Cardiac muscle cell (in vitro differentiated cells and primary cell): ENCODE results near the gene MACROD2. TPM values are rescaled to one million over a fixed set of nuclear protein-coding genes. Genes with fewer than 3 reads are reported as not detected.

Source experiments
- DNase-seq, 2 donors: peaks; one replicate each; pipeline versions ENCODE4 v3.0.0 to v3.0.0-alpha.2; 2010 to 2017; ENCODE audit warnings: low read depth in 1 of 2, low spot score in 1 of 2
- H3K27ac ChIP-seq: fragments of 200-600 bp; sonication (generic); 2 replicates; pipeline ENCODE4 v1.5.1; 2016
- H3K27me3 ChIP-seq: fragments of 200-600 bp; sonication (generic); 2 replicates; pipeline ENCODE4 v1.6.0; 2016; ENCODE audit warnings: control low read depth
- H3K36me3 ChIP-seq: fragments of 200-600 bp; sonication (generic); 2 replicates; pipeline ENCODE4 v1.5.1; 2016; ENCODE audit warnings: control low read depth
- H3K4me1 ChIP-seq: fragments of 200-600 bp; sonication (generic); 2 replicates; pipeline ENCODE4 v1.8.1; 2017; ENCODE audit warnings: low read depth, mild to moderate bottlenecking, mixed run types
- H3K4me3 ChIP-seq: fragments of 200-600 bp; sonication (generic); 2 replicates; pipeline ENCODE4 v1.5.1; 2016; ENCODE audit warnings: mild to moderate bottlenecking
- H3K9me3 ChIP-seq: fragments of 200-600 bp; sonication (generic); 2 replicates; pipeline ENCODE4 v1.5.1; 2017; ENCODE audit warnings: low read depth, mild to moderate bottlenecking, control low read depth
- polyA plus RNA-seq: library from polyadenylated mRNA; unstranded; fragments of >200 nt; fragmentation: Nextera tagmentation; extraction: Ambion mirVana; gene quantifications from 2 replicates; pipeline ENCODE4 v1.2.1, GENCODE V29; 2016
- total RNA-seq: library from RNA; depleted of rRNA; stranded (reverse); fragments of >200 nt; gene quantifications from 2 replicates; pipeline ENCODE4 v1.2.3, GENCODE V29; 2016
- TF ChIP-seq, protein P1 (sequence below): IDR thresholded peaks from 2 replicates; pipeline ENCODE4 v1.5.1; 2012; ENCODE audit warnings: low read depth, mild to moderate bottlenecking, low read length

The MACROD2 gene
- total and polyA plus RNA-seq, 2 experiments from 2014 or later: 9.3 to 14.4 TPM

- DNase-seq: no peak
- Histone ChIP-seq H3K36me3 (no peaks in the 10 kb centered on the region), H3K4me3 (no peak overlapping the region), H3K4me1 (no peaks in the 10 kb centered on the region), H3K27ac (no peak overlapping the region), H3K27me3 (no peaks in the 10 kb centered on the region), H3K9me3 (no peaks in the 10 kb centered on the region)
- TF ChIP-seq, protein P1, sequence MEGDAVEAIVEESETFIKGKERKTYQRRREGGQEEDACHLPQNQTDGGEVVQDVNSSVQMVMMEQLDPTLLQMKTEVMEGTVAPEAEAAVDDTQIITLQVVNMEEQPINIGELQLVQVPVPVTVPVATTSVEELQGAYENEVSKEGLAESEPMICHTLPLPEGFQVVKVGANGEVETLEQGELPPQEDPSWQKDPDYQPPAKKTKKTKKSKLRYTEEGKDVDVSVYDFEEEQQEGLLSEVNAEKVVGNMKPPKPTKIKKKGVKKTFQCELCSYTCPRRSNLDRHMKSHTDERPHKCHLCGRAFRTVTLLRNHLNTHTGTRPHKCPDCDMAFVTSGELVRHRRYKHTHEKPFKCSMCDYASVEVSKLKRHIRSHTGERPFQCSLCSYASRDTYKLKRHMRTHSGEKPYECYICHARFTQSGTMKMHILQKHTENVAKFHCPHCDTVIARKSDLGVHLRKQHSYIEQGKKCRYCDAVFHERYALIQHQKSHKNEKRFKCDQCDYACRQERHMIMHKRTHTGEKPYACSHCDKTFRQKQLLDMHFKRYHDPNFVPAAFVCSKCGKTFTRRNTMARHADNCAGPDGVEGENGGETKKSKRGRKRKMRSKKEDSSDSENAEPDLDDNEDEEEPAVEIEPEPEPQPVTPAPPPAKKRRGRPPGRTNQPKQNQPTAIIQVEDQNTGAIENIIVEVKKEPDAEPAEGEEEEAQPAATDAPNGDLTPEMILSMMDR: no peak
Observed at GRCh38 chr20:15069355-15069754, 1074.0 kb downstream of the MACROD2 start.

DNA sequence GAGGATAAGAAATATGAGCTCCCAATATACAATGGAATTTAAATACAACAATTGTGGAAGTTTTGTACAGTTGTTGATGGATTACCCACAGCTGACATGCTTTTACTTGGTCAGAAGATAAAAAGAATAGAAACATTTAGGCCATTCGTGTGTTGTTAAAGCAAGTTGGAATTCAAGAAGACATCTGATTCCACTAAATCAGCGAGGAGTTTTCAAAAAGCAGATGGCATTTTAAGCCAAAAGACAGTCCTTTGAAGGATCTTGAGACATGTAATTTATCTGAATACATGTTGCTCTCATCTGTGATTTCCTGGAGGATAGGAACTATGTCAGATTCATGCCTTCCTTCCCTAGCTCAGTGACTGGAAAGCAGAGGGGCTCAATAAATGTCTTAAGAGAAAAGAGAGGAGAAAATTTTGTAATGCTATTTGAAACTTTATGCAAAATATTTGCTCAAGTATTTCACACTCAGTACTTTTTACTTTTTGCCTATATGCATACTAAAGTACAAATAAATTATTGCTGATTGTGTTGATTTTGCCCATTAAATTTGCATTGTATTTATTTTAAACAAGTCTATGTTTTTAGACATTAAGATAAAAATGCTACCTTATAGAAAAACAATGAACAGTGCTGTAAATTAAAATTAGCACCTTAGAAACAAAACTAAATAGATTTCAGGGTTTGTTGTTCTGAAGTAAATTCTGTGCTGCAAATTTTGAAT lies 1075.9 kb downstream of the MACROD2 start:
- Histone ChIP-seq H3K27ac (no peak overlapping the region), H3K4me1 (no peaks in the 10 kb centered on the region), H3K27me3 (no peaks in the 10 kb centered on the region), H3K4me3 (no peak overlapping the region), H3K9me3 (no peaks in the 10 kb centered on the region), H3K36me3 (no peaks in the 10 kb centered on the region)
- DNase-seq: no peak
- TF ChIP-seq, protein P1: no peak

- Histone ChIP-seq H3K4me3 (no peak overlapping the region), H3K36me3 (no peaks in the 10 kb centered on the region), H3K4me1 (no peaks in the 10 kb centered on the region), H3K27me3 (no peaks in the 10 kb centered on the region), H3K27ac (no peak overlapping the region), H3K9me3 (no peaks in the 10 kb centered on the region)
- TF ChIP-seq, protein P1: no peak
- no peak for DNase-seq
Observed at GRCh38 chr20:15072316-15072715, 1077.0 kb downstream of the MACROD2 start.

GRCh38 chr20:15075586-15075985 lies 1080.3 kb downstream of the MACROD2 start:
- TF ChIP-seq, protein P1: no peak
- DNase-seq: no peak
- no peaks in the 10 kb centered on the region for H3K4me1 ChIP-seq
- H3K36me3 ChIP-seq: no peaks in the 10 kb centered on the region
- H3K9me3 ChIP-seq: no peaks in the 10 kb centered on the region
- no peaks in the 10 kb centered on the region for H3K27me3 ChIP-seq
- H3K27ac ChIP-seq: no peak overlapping the region
- no peak overlapping the region for H3K4me3 ChIP-seq

DNA sequence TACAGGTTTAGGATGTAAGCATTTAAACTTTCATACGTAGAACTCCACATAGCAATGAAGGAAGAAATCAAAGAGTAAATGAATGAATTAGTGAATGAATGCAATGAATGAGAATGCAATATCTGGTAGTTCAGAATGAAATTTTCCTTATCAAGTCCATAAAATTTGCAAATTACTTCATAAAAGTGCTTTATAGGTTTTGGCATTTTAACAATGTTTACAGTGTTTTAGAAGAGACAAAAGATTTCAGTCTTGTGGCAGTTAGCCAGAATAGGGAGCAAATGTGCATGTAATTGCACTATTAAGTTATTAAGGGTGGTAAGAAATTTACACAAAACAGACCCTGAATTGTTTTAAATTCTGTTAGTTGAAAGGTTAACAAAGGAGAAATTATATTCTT lies 1081.5 kb downstream of the MACROD2 start:
- no peaks in the 10 kb centered on the region for H3K9me3 ChIP-seq
- DNase-seq: no peak
- H3K4me3 ChIP-seq: no peak overlapping the region
- no peaks in the 10 kb centered on the region for H3K36me3 ChIP-seq
- no peak overlapping the region for H3K27ac ChIP-seq
- no peaks in the 10 kb centered on the region for H3K27me3 ChIP-seq
- TF ChIP-seq, protein P1: no peak
- no peaks in the 10 kb centered on the region for H3K4me1 ChIP-seq
